GM13977 (cell line): ENCODE measurements around the gene MYO15B.

Source experiments
- DNase-seq: peaks from one replicate; pipeline ENCODE4 v3.0.0; 2012; ENCODE audit warnings: low spot score
- CTCF ChIP-seq: IDR thresholded peaks from 2 replicates; pipeline ENCODE4 v1.5.1; 2012; ENCODE audit warnings: mild to moderate bottlenecking, control low read depth; ENCODE audit not compliant: insufficient read depth; ENCODE audit errors: extremely low read depth, missing control alignments
- in situ Hi-C: fragments of 300-500 bp; cut with MboI; formaldehyde crosslinking; loops from one replicate; pipeline ENCODE4 v1.12.0; 2022; ENCODE audit warnings: low sequenced_read_pairs, low pct_unique_long_range_greater_than_20kb, mixed read lengths, inconsistent platforms; ENCODE audit not compliant: unreplicated experiment

MYO15B gene

DNA sequence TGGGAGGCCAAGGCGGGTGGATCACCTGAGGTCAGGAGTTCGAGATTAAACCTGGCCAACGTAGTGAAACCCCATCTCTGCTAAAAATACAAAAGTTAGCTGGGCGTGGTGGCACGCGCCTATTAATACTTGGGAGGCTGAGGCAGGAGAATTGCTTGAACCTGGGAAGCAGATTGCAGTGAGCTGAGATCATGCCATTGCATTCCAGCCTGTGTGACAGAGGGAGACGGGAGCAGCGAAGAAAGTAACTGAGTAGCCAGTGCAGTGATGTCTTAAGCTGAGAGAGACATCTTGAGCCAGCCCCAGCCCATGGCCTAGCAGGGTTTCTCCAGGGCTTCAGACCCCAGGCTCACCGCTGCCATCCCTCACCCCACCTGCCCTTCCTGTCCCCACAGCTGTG is 35.8 kb downstream of the MYO15B start:
- no peak for DNase-seq
- TF ChIP-seq CTCF, result no peak
- in situ Hi-C loops, result no loop called here

- no peak for TF ChIP-seq CTCF
- in situ Hi-C loops, result no loop called here
- no peak for DNase-seq
Observed at GRCh38 chr17:75624021-75624420, 36.4 kb downstream of the MYO15B start.

DNA sequence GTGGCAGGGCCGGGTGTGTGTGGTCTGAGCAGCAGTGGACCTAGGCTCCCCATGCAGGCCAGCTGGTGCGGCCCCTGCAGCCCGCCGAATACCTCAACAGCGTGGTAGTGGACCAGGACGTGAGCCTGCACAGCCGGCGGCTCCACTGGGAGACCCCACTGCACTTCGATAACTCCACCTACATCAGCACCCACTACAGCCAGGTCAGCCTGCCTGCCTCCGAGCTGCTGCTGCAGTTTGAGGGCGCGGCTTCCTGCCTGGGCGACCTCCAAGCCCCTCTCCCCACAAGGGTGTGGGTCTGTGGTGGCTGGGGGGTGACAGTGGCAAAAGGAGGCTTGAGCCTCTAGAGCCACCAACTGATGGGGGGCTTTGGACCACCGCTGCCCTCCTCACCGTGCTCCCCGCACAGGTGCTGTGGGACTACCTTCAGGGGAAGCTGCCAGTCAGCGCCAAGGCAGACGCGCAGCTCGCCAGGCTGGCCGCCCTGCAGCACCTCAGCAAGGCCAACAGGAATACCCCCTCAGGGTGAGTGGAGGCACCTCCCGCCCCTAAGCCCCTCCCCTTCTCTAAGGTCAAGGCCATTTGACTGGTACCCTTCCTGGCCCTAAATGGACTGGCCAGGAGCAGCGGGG is 37.2 kb downstream of the MYO15B start:
- in situ Hi-C loops, result no loop called here
- no peak for DNase-seq
- no peak for TF ChIP-seq CTCF

DNA sequence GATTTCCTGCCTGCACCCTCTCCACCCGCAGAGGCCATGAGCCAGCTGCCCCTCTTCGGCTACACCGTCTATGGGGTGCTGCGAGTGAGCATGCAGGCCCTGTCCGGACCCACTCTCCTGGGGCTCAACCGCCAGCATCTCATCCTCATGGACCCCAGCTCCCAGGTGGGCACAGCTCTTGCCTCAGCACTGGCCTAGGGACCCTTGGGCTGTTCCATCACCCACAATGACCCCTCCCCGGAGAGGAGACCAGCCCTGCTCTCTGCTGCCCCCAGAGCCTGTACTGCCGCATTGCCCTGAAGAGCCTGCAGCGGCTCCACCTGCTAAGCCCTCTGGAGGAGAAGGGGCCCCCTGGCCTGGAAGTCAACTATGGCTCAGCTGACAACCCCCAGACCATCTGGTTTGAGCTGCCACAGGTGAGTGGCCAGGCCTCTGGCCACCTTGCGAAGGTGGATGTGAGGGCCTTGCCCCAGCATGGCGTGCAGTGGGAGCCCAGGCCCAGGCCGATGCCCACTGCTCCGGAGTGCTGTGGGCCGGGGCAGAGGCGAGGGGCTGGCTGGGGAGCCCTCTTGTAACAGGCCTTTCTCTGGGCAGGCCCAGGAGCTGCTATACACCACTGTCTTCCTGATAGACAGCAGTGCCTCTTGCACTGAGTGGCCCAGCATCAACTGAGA is 38.4 kb downstream of the MYO15B start:
- in situ Hi-C loops, result no loop called here
- peak; percentile 62 for TF ChIP-seq CTCF
- peak; percentile 78 for DNase-seq

DNA sequence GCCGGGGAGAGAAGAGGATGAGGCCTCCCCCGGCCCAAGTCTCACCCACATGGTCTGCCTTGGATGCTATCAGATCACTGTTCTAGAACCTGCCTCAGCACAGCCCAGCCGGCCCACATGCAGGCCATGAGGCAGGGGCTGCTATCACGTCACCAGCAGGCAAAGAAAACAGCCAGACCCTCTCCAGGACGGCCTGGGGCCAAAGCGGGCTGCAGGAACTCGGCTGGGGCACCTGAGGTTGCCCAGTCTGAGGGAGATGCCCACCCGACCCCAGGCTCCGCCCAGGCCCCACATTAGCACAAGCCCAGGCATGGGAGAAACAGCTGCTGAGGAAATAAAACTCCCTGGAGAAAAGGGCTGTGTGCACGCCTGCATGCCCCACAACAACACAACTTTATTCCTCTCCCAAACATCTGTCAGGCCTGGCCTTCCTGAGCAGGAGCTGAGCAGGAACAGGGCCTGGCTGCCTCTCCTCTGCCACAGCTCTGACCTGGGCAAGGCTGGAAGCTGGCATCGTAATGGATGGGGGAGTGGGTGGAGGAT is 39.0 kb downstream of the MYO15B start:
- in situ Hi-C loops, result no loop called here
- DNase-seq, result no peak

GRCh38 chr17:75627094-75627493 is 39.5 kb downstream of the MYO15B start:
- no peak for DNase-seq
- in situ Hi-C loops, result no loop called here
- no peak for TF ChIP-seq CTCF

More for the DNA sequence above, 39.0 kb downstream of the MYO15B start:
- no peak for TF ChIP-seq CTCF
